Neural progenitor cell (in vitro differentiated cells): Measurements from ENCODE around the gene TMEM225B. TPM values are rescaled to one million over a fixed set of nuclear protein-coding genes. Genes with fewer than 3 reads are reported as not detected.

Experiments used
- DNase-seq: peaks from one replicate; pipeline ENCODE4 v3.0.0-alpha.2; 2016; ENCODE audit warnings: low spot score
- H2AFZ ChIP-seq: fragments of 200-600 bp; sonication (generic); replicated peaks from 2 replicates; pipeline ENCODE4 v1.6.1; 2016; ENCODE audit warnings: antibody characterized with exemption
- H3F3A ChIP-seq: fragments of 200-600 bp; sonication (generic); 2 replicates; pipeline ENCODE4 v1.6.1; 2016; ENCODE audit warnings: antibody characterized with exemption, low read depth
- H3K27ac ChIP-seq: fragments of 200-600 bp; sonication (generic); 2 replicates; pipeline ENCODE4 v1.5.1; 2016; ENCODE audit warnings: mild to moderate bottlenecking
- H3K27me3 ChIP-seq: fragments of 200-600 bp; sonication (generic); 2 replicates; pipeline ENCODE4 v1.6.1; 2016; ENCODE audit warnings: mild to moderate bottlenecking, moderate library complexity
- H3K36me3 ChIP-seq: fragments of 200-600 bp; sonication (generic); 2 replicates; pipeline ENCODE4 v1.5.1; 2016
- H3K4me1 ChIP-seq: fragments of 200-600 bp; sonication (generic); 2 replicates; pipeline ENCODE4 v1.6.1; 2016; ENCODE audit warnings: mixed run types
- H3K4me2 ChIP-seq: fragments of 200-600 bp; sonication (generic); 2 replicates; pipeline ENCODE4 v1.6.1; 2016
- H3K4me3 ChIP-seq: fragments of 200-600 bp; sonication (generic); 2 replicates; pipeline ENCODE4 v1.5.1; 2016
- H3K79me2 ChIP-seq: fragments of 200-600 bp; sonication (generic); 2 replicates; pipeline ENCODE4 v1.6.1; 2016; ENCODE audit warnings: low read depth
- H3K9ac ChIP-seq: fragments of 200-600 bp; sonication (generic); 2 replicates; pipeline ENCODE4 v1.6.1; 2016
- H3K9me3 ChIP-seq: fragments of 200-600 bp; sonication (generic); 2 replicates; pipeline ENCODE4 v1.5.1; 2016; ENCODE audit warnings: low read depth
- H4K20me1 ChIP-seq: fragments of 200-600 bp; sonication (generic); 2 replicates; pipeline ENCODE4 v1.6.1; 2016; ENCODE audit warnings: low read depth
- H3K27ac Mint-ChIP-seq: 3 replicates; pipeline ENCODE4 v1.8.0; 2021; ENCODE audit warnings: mixed read lengths
- H3K27me3 Mint-ChIP-seq: 2 replicates; pipeline ENCODE4 v1.8.0; 2022; ENCODE audit warnings: low read depth, mild to moderate bottlenecking, inconsistent platforms, moderate library complexity, mixed read lengths; ENCODE audit not compliant: insufficient read depth
- H3K36me3 Mint-ChIP-seq: 3 replicates; pipeline ENCODE4 v1.8.0; 2021; ENCODE audit warnings: mixed read lengths
- H3K4me1 Mint-ChIP-seq: 3 replicates; pipeline ENCODE4 v1.8.0; 2021; ENCODE audit warnings: mixed read lengths
- H3K4me3 Mint-ChIP-seq: 3 replicates; pipeline ENCODE4 v1.8.0; 2021; ENCODE audit warnings: mild to moderate bottlenecking, moderate library complexity, mixed read lengths
- H3K9me3 Mint-ChIP-seq: 3 replicates; pipeline ENCODE4 v1.8.0; 2020; ENCODE audit warnings: mixed read lengths
- CTCF ChIP-seq: fragments of 200-600 bp; sonication (generic); IDR thresholded peaks from 2 replicates; pipeline ENCODE4 v1.5.1; 2017; ENCODE audit warnings: antibody characterized with exemption, mild to moderate bottlenecking
- EZH2 ChIP-seq: fragments of 200-600 bp; sonication (generic); IDR thresholded peaks from 2 replicates; pipeline ENCODE4 v1.6.1; 2017; ENCODE audit warnings: antibody characterized with exemption, mild to moderate bottlenecking, moderate library complexity
- EZH2phosphoT487 ChIP-seq: fragments of 200-600 bp; sonication (generic); IDR thresholded peaks from 2 replicates; pipeline ENCODE4 v1.6.1; 2017; ENCODE audit warnings: antibody characterized with exemption
- total RNA-seq: library from RNA; depleted of rRNA; stranded (reverse); fragments of >200 nt; gene quantifications from 2 replicates; pipeline ENCODE4 v1.2.3, GENCODE V29; 2015; ENCODE audit warnings: low replicate concordance

TMEM225B gene
- total RNA-seq, 1 donor from 2014 or later: not detected

- H2AFZ ChIP-seq: peak within 1 kb of the TSS; percentile 87
- H3K4me2 ChIP-seq: peak within 1 kb of the TSS; percentile 99
- no peak within 1 kb of the TSS for H3K27ac ChIP-seq
- DNase-seq: peak; percentile 96
- H3K9me3 ChIP-seq: peaks cover 9% of the 10 kb centered on the region
- peaks cover 39% of the 10 kb centered on the region for H3K79me2 ChIP-seq
- peaks cover 12% of the 10 kb centered on the region for H3K9me3 Mint-ChIP-seq
- no peaks in the 10 kb centered on the region for H3K27me3 ChIP-seq
- peaks cover 5% of the 10 kb centered on the region for H3F3A ChIP-seq
- H3K4me3 Mint-ChIP-seq: peak within 1 kb of the TSS; percentile 87
- peak within 1 kb of the TSS; percentile 81 for H3K4me3 ChIP-seq
- peak within 1 kb of the TSS; percentile 97 for H3K9ac ChIP-seq
- H3K36me3 ChIP-seq: peaks cover 18% of the 10 kb centered on the region
- peaks cover 34% of the 10 kb centered on the region for H3K36me3 Mint-ChIP-seq
- no peak for TF ChIP-seq EZH2phosphoT487
- TF ChIP-seq EZH2: no peak
- TF ChIP-seq CTCF: no peak
- peaks cover 7% of the 10 kb centered on the region for H3K4me1 ChIP-seq
- peak within 1 kb of the TSS; percentile 10 for H3K27ac Mint-ChIP-seq
- no peaks in the 10 kb centered on the region for H3K27me3 Mint-ChIP-seq
- peaks cover 13% of the 10 kb centered on the region for H3K4me1 Mint-ChIP-seq
- H4K20me1 ChIP-seq: no peaks in the 10 kb centered on the region
These were observed 46.2 kb upstream of the TMEM225B start, which contains the start of gene FAM200A for GRCh38 chr7:99551767-99552463. FAM200A (minus strand) TSS chr7:99552114; CDS start chr7:99548407, 3,707 bp downstream.

- peaks cover 50% of the 10 kb centered on the region for H3K79me2 ChIP-seq
- Mint-ChIP-seq H3K9me3 (peaks cover 8% of the 10 kb centered on the region), H3K27ac (no peak overlapping the region), H3K4me3 (peak overlapping the region; percentile 73), H3K27me3 (peaks cover under 1% of the 10 kb centered on the region), H3K36me3 (peaks cover 25% of the 10 kb centered on the region), H3K4me1 (peaks cover 19% of the 10 kb centered on the region)
- no peak overlapping the region for H3K27ac ChIP-seq
- H3K9me3 ChIP-seq: peaks cover 3% of the 10 kb centered on the region
- peaks cover 13% of the 10 kb centered on the region for H3K4me1 ChIP-seq
- H4K20me1 ChIP-seq: no peaks in the 10 kb centered on the region
- H2AFZ ChIP-seq: no peak overlapping the region
- H3F3A ChIP-seq: peaks cover 5% of the 10 kb centered on the region
- peaks cover 7% of the 10 kb centered on the region for H3K36me3 ChIP-seq
- TF ChIP-seq EZH2 (no peak), EZH2phosphoT487 (no peak), CTCF (no peak)
- DNase-seq: no peak
- H3K4me3 ChIP-seq: no peak overlapping the region
- H3K4me2 ChIP-seq: no peak overlapping the region
- no peaks in the 10 kb centered on the region for H3K27me3 ChIP-seq
- H3K9ac ChIP-seq: no peak overlapping the region
These were observed 45.0 kb upstream of the TMEM225B start for GRCh38 chr7:99553039-99553438.

- Mint-ChIP-seq H3K4me1 (peaks cover 19% of the 10 kb centered on the region), H3K27ac (no peak overlapping the region)
These were observed 43.1 kb upstream of the TMEM225B start for GRCh38 chr7:99554939-99555338.

GRCh38 chr7:99557196-99557607, 40.9 kb upstream of the TMEM225B start:
- H3K27ac Mint-ChIP-seq: peak overlapping the region; percentile 62
- peaks cover 59% of the 10 kb centered on the region for H3K79me2 ChIP-seq
- H3K36me3 ChIP-seq: no peaks in the 10 kb centered on the region

More at GRCh38 chr7:99554939-99555338, 43.1 kb upstream of the TMEM225B start:
- peaks cover 16% of the 10 kb centered on the region for H3F3A ChIP-seq
- peaks cover 14% of the 10 kb centered on the region for H3K36me3 Mint-ChIP-seq
- H3K4me2 ChIP-seq: no peak overlapping the region
- TF ChIP-seq EZH2 (no peak), EZH2phosphoT487 (no peak)
- H3K27me3 Mint-ChIP-seq: peaks cover 3% of the 10 kb centered on the region
- H3K27ac ChIP-seq: no peak overlapping the region
- H3K36me3 ChIP-seq: no peaks in the 10 kb centered on the region
- no peaks in the 10 kb centered on the region for H3K27me3 ChIP-seq
- H2AFZ ChIP-seq: no peak overlapping the region
- H3K4me1 ChIP-seq: peaks cover 20% of the 10 kb centered on the region
- peaks cover 3% of the 10 kb centered on the region for H3K9me3 ChIP-seq
- DNase-seq: no peak
- H3K79me2 ChIP-seq: peaks cover 58% of the 10 kb centered on the region
- H3K9ac ChIP-seq: peak overlapping the region; percentile 39
- H4K20me1 ChIP-seq: peaks cover 7% of the 10 kb centered on the region
- no peak overlapping the region for H3K4me3 Mint-ChIP-seq
- H3K4me3 ChIP-seq: no peak overlapping the region
- peaks cover 5% of the 10 kb centered on the region for H3K9me3 Mint-ChIP-seq

More at GRCh38 chr7:99557196-99557607, 40.9 kb upstream of the TMEM225B start:
- H4K20me1 ChIP-seq: peaks cover 15% of the 10 kb centered on the region
- H3K9ac ChIP-seq: peak overlapping the region; percentile 99
- H3K27ac ChIP-seq: no peak overlapping the region
- H3K4me3 ChIP-seq: peak overlapping the region; percentile 95
- no peaks in the 10 kb centered on the region for H3K27me3 ChIP-seq
- Mint-ChIP-seq H3K9me3 (no peaks in the 10 kb centered on the region), H3K27me3 (peaks cover 3% of the 10 kb centered on the region), H3K36me3 (peaks cover 25% of the 10 kb centered on the region), H3K4me1 (peaks cover 10% of the 10 kb centered on the region), H3K4me3 (peak overlapping the region; percentile 95)
- no peaks in the 10 kb centered on the region for H3K9me3 ChIP-seq
- peak; percentile 16 for DNase-seq
- peak overlapping the region; percentile 82 for H3K4me2 ChIP-seq
- H3F3A ChIP-seq: peaks cover 16% of the 10 kb centered on the region
- no peak overlapping the region for H2AFZ ChIP-seq
- H3K4me1 ChIP-seq: peaks cover 14% of the 10 kb centered on the region
- no peak for TF ChIP-seq EZH2phosphoT487
- TF ChIP-seq CTCF: no peak
- no peak for TF ChIP-seq EZH2
